ENCODE data around the gene USP6NL. TPM values are rescaled to one million over a fixed set of nuclear protein-coding genes. Genes with fewer than 3 reads are reported as not detected.

Gene USP6NL
- total and polyA plus RNA-seq, 2 of the 8 experiments (the other 6 are each of a cell fraction or from before 2014, with no cell fraction given): 10.9 to 28.8 TPM

DNA sequence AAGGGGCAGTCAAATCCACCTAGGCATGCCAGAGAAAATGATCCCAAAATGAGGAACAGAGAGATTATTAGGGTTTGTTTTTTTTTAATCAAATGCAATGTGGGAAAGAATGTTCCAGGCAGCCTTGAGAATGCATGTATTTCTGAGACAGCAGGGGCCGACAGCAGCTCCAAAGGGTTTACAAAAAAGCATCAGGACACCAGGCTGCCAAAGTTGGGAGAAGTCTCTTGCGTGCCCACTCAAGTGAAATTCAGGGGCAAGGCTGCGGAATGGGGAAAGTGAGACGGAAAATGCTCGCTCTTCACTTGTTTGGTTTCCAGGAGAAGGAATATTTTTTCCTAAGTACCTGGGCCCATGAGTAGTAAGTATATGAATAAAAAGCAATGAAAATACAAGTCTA lies 101.2 kb downstream of the USP6NL start:
- no peaks in the 10 kb centered on the region; the same call in 1 of the 2 replicates for H3K79me1 ChIP-seq (ENCODE audit: low read depth, low read length)
- H2BK15ac ChIP-seq (ENCODE audit: low read length): no peak overlapping the region
- no peak overlapping the region for H4K8ac ChIP-seq (ENCODE audit: extremely low read depth, insufficient read depth, low read length)
- no peak overlapping the region for H2AFZ ChIP-seq (ENCODE audit: low read length)
- H3K4ac ChIP-seq (replicated peaks; ENCODE audit: insufficient read length, low read depth, low read length): no peak overlapping the region
- ChIA-PET CTCF (ENCODE audit: partially characterized antibody) (interaction anchor here (0.8 to 1.5 kb wide), 2 partner anchors 85 to 247 kb away, joined by 3 to 4 read pairs; no protein-coding TSS in a partner anchor), POLR2A (ENCODE audit: partially characterized antibody) (no interaction called here)
- no peak overlapping the region for H2BK20ac ChIP-seq (ENCODE audit: low read length)
- H3K27me3 ChIP-seq (replicated peaks in 1 of 4; ENCODE audit: control insufficient read depth in 3 of 4, extremely low read depth in 1 of 4, insufficient read depth in 3 of 4, low read length in 3 of 4): no peaks in the 10 kb centered on the region
- H3K27ac ChIP-seq (ENCODE audit: low read depth, low read length): no peak overlapping the region
- no peak overlapping the region for H3K4me2 ChIP-seq (ENCODE audit: insufficient read depth in 1 of 2, low read depth in 2 of 2, low read length in 2 of 2)
- no peak overlapping the region for H2BK120ac ChIP-seq (replicated peaks; ENCODE audit: low read depth, low read length)
- H3K56ac ChIP-seq (replicated peaks; ENCODE audit: insufficient read length, low read depth, low read length): no peak overlapping the region
- H3K18ac ChIP-seq (ENCODE audit: extremely low read depth, low read length): no peak overlapping the region
- no peak overlapping the region for H2BK5ac ChIP-seq (ENCODE audit: low read depth, low read length)
- no peaks in the 10 kb centered on the region for H3K9me3 ChIP-seq (ENCODE audit: insufficient read depth in 2 of 2, low read depth in 1 of 2, low read length in 1 of 2)
- no peaks in the 10 kb centered on the region for H4K20me1 ChIP-seq (replicated peaks in 1 of 2; ENCODE audit: control insufficient read depth in 1 of 2, insufficient read depth in 2 of 2, low read length in 2 of 2)
- no peak overlapping the region for H3K23ac ChIP-seq (ENCODE audit: insufficient read length)
- H2BK12ac ChIP-seq (ENCODE audit: low read depth, low read length): no peak overlapping the region
- H2AK5ac ChIP-seq (ENCODE audit: low read depth, low read length): no peak overlapping the region
- H3K36me3 ChIP-seq (ENCODE audit: control insufficient read depth in 2 of 4, insufficient read depth in 4 of 4, low read length in 3 of 4): peaks cover 0 to 6% (median 0%) of the 10 kb centered on the region in 4 experiments; a peak in 2 of 8 replicates
- H3K9ac ChIP-seq (replicated peaks in 1 of 4; ENCODE audit: extremely low read depth in 1 of 4, low read depth in 3 of 4, low read length in 3 of 4): no peak overlapping the region
- peaks cover 0 to 11% (median 2%) of the 10 kb centered on the region in 4 experiments; a peak in 4 of 7 replicates for H3K4me1 ChIP-seq (replicated peaks in 1 of 4; ENCODE audit: control insufficient read depth in 3 of 4, insufficient read depth in 4 of 4, low read length in 3 of 4)
- H3K4me3 ChIP-seq (ENCODE audit: extremely low read depth in 1 of 4, insufficient read depth in 2 of 4, low read depth in 3 of 4, low read length in 4 of 4): no peak overlapping the region
- FAIRE-seq (no peak), DNase-seq (ENCODE audit: low read depth in 1 of 2, low spot score in 2 of 2) (no peak)
- no peak overlapping the region for H4K91ac ChIP-seq (replicated peaks; ENCODE audit: insufficient read length, low read length)
- WGBS, 2 experiments (ENCODE audit: extremely low coverage in 1 of 2, insufficient coverage in 1 of 2, insufficient read length in 1 of 2, insufficient replicate concordance in 2 of 2, low coverage in 1 of 2, low lambda C conversion rate in 2 of 2, missing lambda C conversion rate in 1 of 2): 87% methylated on average over 5 of the region's 5 CpGs; no CpG with 5 or more reads in 1 of the 2 experiments
- no peak overlapping the region for H4K5ac ChIP-seq (ENCODE audit: insufficient read length, low read depth, low read length)
- H3K14ac ChIP-seq (ENCODE audit: insufficient read length): no peak overlapping the region
- peaks cover 0 to 8% of the 10 kb centered on the region in 2 experiments; a peak in 1 of 4 replicates for H3K79me2 ChIP-seq (ENCODE audit: control insufficient read depth in 1 of 2, insufficient read depth in 2 of 2, low read length in 2 of 2)
- H3K23me2 ChIP-seq (ENCODE audit: low read depth, low read length): no peaks in the 10 kb centered on the region; the same call in 1 of the 2 replicates
- TF ChIP-seq CREB1 (IDR thresholded peaks at IDR 0.05): no peak
- TF ChIP-seq, protein P1, sequence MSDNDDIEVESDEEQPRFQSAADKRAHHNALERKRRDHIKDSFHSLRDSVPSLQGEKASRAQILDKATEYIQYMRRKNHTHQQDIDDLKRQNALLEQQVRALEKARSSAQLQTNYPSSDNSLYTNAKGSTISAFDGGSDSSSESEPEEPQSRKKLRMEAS (IDR thresholded peaks at IDR 0.05): no peak
- no peak for TF ChIP-seq TAF7 (optimal IDR thresholded peaks at IDR 0.05; ENCODE audit: borderline replicate concordance, low read depth, low read length)
